ENCODE data around the gene TLE4. TPM values are rescaled to one million over a fixed set of nuclear protein-coding genes. Genes with fewer than 3 reads are reported as not detected.
"Not testable (repeated sequence)": the region's sequence is repeated elsewhere in the genome, so short reads cannot be mapped to it uniquely, and the experiment has no call there.

TLE4 gene
- total RNA-seq (10 to 100 TPM; 33.4 to 57.9 TPM), polyA plus RNA-seq (ENCODE audit: insufficient read length in 2 of 2) (10 to 100 TPM; 43.9 to 56.6 TPM)
- long read RNA-seq, donor 1, partial matches to known transcripts: 0 of 1 reads
- long read RNA-seq, donor 1, other reads (novel, unspliced or antisense): 0 of 1 reads
- long read RNA-seq, donor 2: 0 reads
- long read RNA-seq, donor 3, partial matches to known transcripts: 0 of 1 reads
- long read RNA-seq, donor 3, other reads (novel, unspliced or antisense): 0 of 1 reads
- long read RNA-seq, donor 4, partial matches to known transcripts: 13 of 13 reads
- long read RNA-seq, donor 4, other reads (novel, unspliced or antisense): 0 of 13 reads

DNA sequence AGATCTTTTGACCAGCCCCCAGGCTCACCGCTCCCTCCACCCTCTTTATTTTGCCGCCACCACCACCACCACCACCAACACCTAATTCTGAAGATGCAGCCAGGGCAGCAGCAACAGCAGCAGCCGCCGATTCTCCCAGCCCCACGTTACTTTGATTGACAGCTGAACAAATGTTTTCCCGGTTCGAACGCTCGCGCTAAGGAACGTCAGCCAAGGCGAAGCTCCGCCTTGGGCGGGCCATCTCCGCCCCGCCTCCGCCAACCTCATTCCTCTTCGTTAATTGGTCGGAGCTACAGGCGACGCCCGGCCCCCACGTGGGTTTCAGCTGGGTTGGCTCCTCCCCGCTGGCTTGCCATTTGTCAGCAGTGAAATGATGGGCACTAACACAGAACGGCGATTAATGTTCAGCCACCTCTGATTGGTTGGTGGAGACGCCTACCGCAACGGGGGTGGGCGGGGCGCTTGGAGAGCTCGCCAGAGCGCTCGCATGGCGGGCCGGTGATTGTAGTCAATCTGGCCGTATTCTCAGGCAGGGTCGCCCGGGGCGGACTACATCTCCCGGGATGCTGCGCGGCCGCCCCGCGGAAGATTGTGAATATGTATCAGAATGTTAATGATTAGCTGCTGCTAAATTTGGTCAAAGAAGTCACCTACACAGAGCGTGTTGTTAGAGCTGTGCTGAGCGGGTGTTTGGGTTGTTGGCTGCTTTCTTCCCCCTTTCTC lies at the start of gene TLE4:
Gene TLE4 (plus strand): TSS at position 657 of the 723 bp plus-strand sequence. CDS start 826 bp downstream, outside the sequence.
- H3K27ac ChIP-seq (ENCODE audit: low read depth, low read length): peak within 1 kb of the TSS; percentile 81
- H3K4me1 ChIP-seq (ENCODE audit: control insufficient read depth, insufficient read depth, low read length): peaks cover 9% of the 10 kb centered on the region
- WGBS (ENCODE audit: insufficient coverage): under 1% methylated on average over 44 of the region's 48 CpGs
- peak within 1 kb of the TSS; percentile 73 for H3K4me3 ChIP-seq (ENCODE audit: low read depth, low read length)
- peak; percentile 97 to 100 (median 100) for DNase-seq (ENCODE audit: low read depth in 4 of 6, low spot score in 6 of 6)
- H3K27me3 ChIP-seq (ENCODE audit: control insufficient read depth, insufficient read depth, low read length): peaks cover 12% of the 10 kb centered on the region
- H3K36me3 ChIP-seq (ENCODE audit: control insufficient read depth, insufficient read depth, low read length): no peaks in the 10 kb centered on the region
- peaks cover 2% of the 10 kb centered on the region for H3K9me3 ChIP-seq (ENCODE audit: control insufficient read depth, insufficient read depth, low read length)

- H3K4me3 ChIP-seq (ENCODE audit: low read depth, low read length): no peak overlapping the region
- H3K27ac ChIP-seq (ENCODE audit: low read depth, low read length): no peak overlapping the region
- WGBS (ENCODE audit: insufficient coverage): 90% methylated on average over 2 of the region's 4 CpGs
- no peak for DNase-seq (ENCODE audit: low read depth in 4 of 6, low spot score in 6 of 6)
- no peaks in the 10 kb centered on the region for H3K4me1 ChIP-seq (ENCODE audit: control insufficient read depth, insufficient read depth, low read length)
- H3K27me3 ChIP-seq (ENCODE audit: control insufficient read depth, insufficient read depth, low read length): no peaks in the 10 kb centered on the region
- no peaks in the 10 kb centered on the region for H3K36me3 ChIP-seq (ENCODE audit: control insufficient read depth, insufficient read depth, low read length)
- no peaks in the 10 kb centered on the region for H3K9me3 ChIP-seq (ENCODE audit: control insufficient read depth, insufficient read depth, low read length)
Observed at GRCh38 chr9:79522793-79523192, 49.0 kb upstream of the TLE4 start.

GRCh38 chr9:79524266-79524665 lies 47.5 kb upstream of the TLE4 start:
- H3K36me3 ChIP-seq (ENCODE audit: control insufficient read depth, insufficient read depth, low read length): no peaks in the 10 kb centered on the region
- no peaks in the 10 kb centered on the region for H3K4me1 ChIP-seq (ENCODE audit: control insufficient read depth, insufficient read depth, low read length)
- DNase-seq (ENCODE audit: low read depth in 4 of 6, low spot score in 6 of 6): no peak
- H3K9me3 ChIP-seq (ENCODE audit: control insufficient read depth, insufficient read depth, low read length): no peaks in the 10 kb centered on the region
- no peaks in the 10 kb centered on the region for H3K27me3 ChIP-seq (ENCODE audit: control insufficient read depth, insufficient read depth, low read length)
- no peak overlapping the region for H3K4me3 ChIP-seq (ENCODE audit: low read depth, low read length)
- H3K27ac ChIP-seq (ENCODE audit: low read depth, low read length): no peak overlapping the region

DNA sequence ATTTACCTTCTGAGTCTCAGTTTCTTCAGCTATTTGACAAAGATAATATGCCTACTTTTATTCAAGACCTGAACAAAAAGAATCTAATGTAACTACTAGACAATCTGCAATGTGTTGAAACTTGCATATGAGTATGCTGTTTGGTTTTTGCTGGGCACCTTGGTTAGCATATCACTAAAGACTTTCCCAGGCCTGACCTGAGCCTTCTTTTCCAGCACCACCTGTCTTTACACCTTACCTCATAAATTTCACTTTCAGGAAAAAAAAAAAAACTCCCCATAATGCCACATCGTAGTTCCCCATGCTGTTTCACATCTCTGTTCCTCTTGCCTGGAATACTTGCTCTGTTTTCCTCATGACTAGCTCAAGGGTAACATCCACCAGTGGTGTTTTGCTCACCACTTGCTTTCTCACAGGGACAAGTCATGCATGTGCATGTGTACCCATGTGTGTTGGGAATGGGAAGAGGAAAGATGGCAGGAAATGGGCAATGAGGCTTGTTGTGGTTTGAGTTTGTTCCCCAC lies 45.6 kb upstream of the TLE4 start:
- Histone ChIP-seq H3K4me3 (ENCODE audit: low read depth, low read length) (no peak overlapping the region), H3K27me3 (ENCODE audit: control insufficient read depth, insufficient read depth, low read length) (no peaks in the 10 kb centered on the region), H3K36me3 (ENCODE audit: control insufficient read depth, insufficient read depth, low read length) (no peaks in the 10 kb centered on the region), H3K4me1 (ENCODE audit: control insufficient read depth, insufficient read depth, low read length) (no peaks in the 10 kb centered on the region), H3K27ac (ENCODE audit: low read depth, low read length) (no peak overlapping the region), H3K9me3 (ENCODE audit: control insufficient read depth, insufficient read depth, low read length) (no peaks in the 10 kb centered on the region)
- WGBS (ENCODE audit: insufficient coverage): 100% methylated on average over 1 of the region's 1 CpG
- no peak for DNase-seq (ENCODE audit: low read depth in 4 of 6, low spot score in 6 of 6)

DNA sequence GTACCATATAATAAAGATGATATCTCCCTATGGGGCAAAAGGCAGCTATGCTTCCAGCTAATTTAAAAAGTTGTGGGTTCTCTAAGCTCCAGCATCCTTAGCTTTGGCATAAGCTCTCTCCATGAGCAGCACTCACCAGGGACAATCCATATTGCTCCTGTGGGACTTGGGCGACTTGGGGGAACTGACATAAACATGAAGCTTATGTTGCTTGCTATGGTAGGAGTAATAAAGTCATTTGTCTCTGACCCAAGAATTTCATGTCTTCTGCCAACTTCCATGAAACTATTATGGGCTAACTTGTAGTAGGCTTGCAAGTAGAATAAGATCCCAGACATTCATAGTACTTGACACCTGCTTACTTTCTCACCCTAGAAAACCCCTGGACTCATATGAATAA lies 36.2 kb upstream of the TLE4 start:
- whole genome bisulfite sequencing (ENCODE audit: insufficient coverage): no CpG with 5 or more reads among the region's 1 CpG
- no peaks in the 10 kb centered on the region for H3K9me3 ChIP-seq (ENCODE audit: control insufficient read depth, insufficient read depth, low read length)

GRCh38 chr9:79537838-79538237 lies 33.9 kb upstream of the TLE4 start:
- WGBS (ENCODE audit: insufficient coverage): no CpG with 5 or more reads among the region's 2 CpGs

More for the DNA sequence above, 36.2 kb upstream of the TLE4 start:
- H3K36me3 ChIP-seq (ENCODE audit: control insufficient read depth, insufficient read depth, low read length): no peaks in the 10 kb centered on the region
- no peaks in the 10 kb centered on the region for H3K27me3 ChIP-seq (ENCODE audit: control insufficient read depth, insufficient read depth, low read length)
- DNase-seq (ENCODE audit: low read depth in 4 of 6, low spot score in 6 of 6): no peak
- no peak overlapping the region for H3K4me3 ChIP-seq (ENCODE audit: low read depth, low read length)
- no peak overlapping the region for H3K27ac ChIP-seq (ENCODE audit: low read depth, low read length)
- no peaks in the 10 kb centered on the region for H3K4me1 ChIP-seq (ENCODE audit: control insufficient read depth, insufficient read depth, low read length)

DNA sequence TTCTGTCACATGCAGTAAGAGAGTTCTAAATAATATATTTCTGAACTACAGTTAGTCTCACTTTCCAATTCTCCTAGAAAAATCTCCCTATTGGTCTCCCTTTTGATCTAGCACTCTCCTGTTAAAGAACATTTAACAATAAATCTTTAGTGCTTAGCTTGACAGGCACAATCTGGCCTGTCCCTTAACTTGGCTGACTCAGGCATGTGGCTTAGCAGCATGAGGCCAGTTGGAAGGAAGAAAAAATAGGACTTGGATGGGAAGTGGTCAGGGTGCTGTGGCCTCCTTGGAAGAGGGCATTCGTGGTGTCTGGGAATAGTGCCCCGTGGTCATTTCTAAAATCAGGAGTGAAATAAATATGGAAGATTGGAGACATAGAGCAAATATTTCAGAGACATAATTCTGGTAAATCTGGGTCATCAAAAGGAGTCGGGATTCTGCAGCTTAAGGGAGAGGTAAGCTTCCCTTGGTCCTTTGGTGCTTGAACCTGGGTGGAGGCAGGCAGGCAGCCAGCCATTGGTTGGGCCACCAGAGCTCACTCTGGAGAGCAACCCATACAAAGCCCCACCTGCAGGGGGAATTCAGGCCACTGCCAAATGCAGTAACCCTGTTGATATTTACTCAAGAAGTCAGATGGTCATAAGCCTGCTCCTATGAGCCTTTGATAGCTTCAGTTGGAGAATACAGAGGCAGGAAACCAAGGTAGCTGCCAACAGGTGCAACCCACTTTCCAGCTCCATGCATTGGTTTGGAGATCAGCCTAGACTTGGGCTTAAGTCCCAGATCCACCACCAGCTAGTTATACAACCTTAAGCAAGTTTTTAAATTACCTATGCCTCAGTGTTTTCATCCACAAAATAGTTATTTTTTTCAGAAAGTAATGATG lies 28.8 kb upstream of the TLE4 start:
- Histone ChIP-seq H3K27ac (ENCODE audit: low read depth, low read length) (no peak overlapping the region), H3K4me1 (ENCODE audit: control insufficient read depth, insufficient read depth, low read length) (no peaks in the 10 kb centered on the region), H3K9me3 (ENCODE audit: control insufficient read depth, insufficient read depth, low read length) (no peaks in the 10 kb centered on the region), H3K4me3 (ENCODE audit: low read depth, low read length) (no peak overlapping the region), H3K36me3 (ENCODE audit: control insufficient read depth, insufficient read depth, low read length) (no peaks in the 10 kb centered on the region), H3K27me3 (ENCODE audit: control insufficient read depth, insufficient read depth, low read length) (no peaks in the 10 kb centered on the region)
- WGBS (ENCODE audit: insufficient coverage): 85% methylated on average over 3 of the region's 3 CpGs
- DNase-seq (ENCODE audit: low read depth in 4 of 6, low spot score in 6 of 6): no peak

More at GRCh38 chr9:79537838-79538237, 33.9 kb upstream of the TLE4 start:
- no peak for DNase-seq (ENCODE audit: low read depth in 4 of 6, low spot score in 6 of 6)
- no peak overlapping the region for H3K4me3 ChIP-seq (ENCODE audit: low read depth, low read length)
- no peaks in the 10 kb centered on the region for H3K9me3 ChIP-seq (ENCODE audit: control insufficient read depth, insufficient read depth, low read length)
- H3K27me3 ChIP-seq (ENCODE audit: control insufficient read depth, insufficient read depth, low read length): no peaks in the 10 kb centered on the region
- H3K4me1 ChIP-seq (ENCODE audit: control insufficient read depth, insufficient read depth, low read length): no peaks in the 10 kb centered on the region
- H3K36me3 ChIP-seq (ENCODE audit: control insufficient read depth, insufficient read depth, low read length): no peaks in the 10 kb centered on the region
- no peak overlapping the region for H3K27ac ChIP-seq (ENCODE audit: low read depth, low read length)

- DNase-seq (ENCODE audit: low read depth in 4 of 6, low spot score in 6 of 6); H3K9me3 ChIP-seq (ENCODE audit: control insufficient read depth, insufficient read depth, low read length); H3K27me3 ChIP-seq (ENCODE audit: control insufficient read depth, insufficient read depth, low read length); H3K4me3 ChIP-seq (ENCODE audit: low read depth, low read length); H3K36me3 ChIP-seq (ENCODE audit: control insufficient read depth, insufficient read depth, low read length); H3K27ac ChIP-seq (ENCODE audit: low read depth, low read length); H3K4me1 ChIP-seq (ENCODE audit: control insufficient read depth, insufficient read depth, low read length): not testable (repeated sequence)
- WGBS (ENCODE audit: insufficient coverage): 100% methylated on average over 1 of the region's 7 CpGs
Observed at GRCh38 chr9:79544375-79544774, 27.4 kb upstream of the TLE4 start.

DNA sequence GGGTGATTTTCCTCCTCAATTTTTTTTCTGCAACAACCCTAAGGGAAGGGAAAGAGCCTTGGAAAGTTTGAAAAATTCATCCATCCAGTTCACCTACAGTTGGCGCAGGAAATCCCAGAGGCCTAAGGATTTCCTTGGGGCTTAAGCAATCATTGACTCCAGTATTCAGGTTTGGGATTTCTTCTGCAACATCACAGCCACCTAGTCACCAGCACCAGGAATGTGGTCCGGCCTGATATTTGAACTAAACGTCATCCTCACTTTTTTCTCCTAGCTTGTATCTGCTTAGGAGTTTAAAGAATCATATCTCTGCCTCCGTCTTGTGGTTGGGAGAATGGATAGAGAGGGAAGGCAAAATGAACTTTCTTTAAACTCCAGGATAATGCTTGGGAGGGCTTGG lies 20.2 kb upstream of the TLE4 start:
- Histone ChIP-seq H3K27me3 (ENCODE audit: control insufficient read depth, insufficient read depth, low read length) (no peaks in the 10 kb centered on the region), H3K27ac (ENCODE audit: low read depth, low read length) (no peak overlapping the region), H3K4me1 (ENCODE audit: control insufficient read depth, insufficient read depth, low read length) (no peaks in the 10 kb centered on the region), H3K4me3 (ENCODE audit: low read depth, low read length) (no peak overlapping the region), H3K36me3 (ENCODE audit: control insufficient read depth, insufficient read depth, low read length) (no peaks in the 10 kb centered on the region), H3K9me3 (ENCODE audit: control insufficient read depth, insufficient read depth, low read length) (no peaks in the 10 kb centered on the region)
- no peak for DNase-seq (ENCODE audit: low read depth in 4 of 6, low spot score in 6 of 6)
- WGBS (ENCODE audit: insufficient coverage): no CpG with 5 or more reads among the region's 4 CpGs
